SK-N-SH treated with all-trans-retinoic acid at 6 μM for 48 hours (cell line): Measurements from ENCODE around the gene SLC1A7.

Experiments
- ATAC-seq: fragments of 200-7000 bp; cut with Tn5 transposase; 3 replicates; pipeline ENCODE4 v1.9.1; 2020; ENCODE audit warnings: mild to moderate bottlenecking, moderate library complexity
- ARNTL ChIP-seq: fragments of 450-650 bp; formaldehyde crosslinking; IDR thresholded peaks from 2 replicates; pipeline ENCODE4 v1.5.0; 2020; ENCODE audit warnings: low read depth, mild to moderate bottlenecking, moderate library complexity, borderline replicate concordance
- BACH2 ChIP-seq: fragments of 250-450 bp; sonication (Bioruptor Pico); IDR thresholded peaks from 2 replicates; pipeline ENCODE4 v1.9.0; 2021; ENCODE audit warnings: mild to moderate bottlenecking, borderline replicate concordance
- CREB5 ChIP-seq: fragments of 250-450 bp; sonication (Bioruptor Pico); IDR thresholded peaks from 2 replicates; pipeline ENCODE4 v1.5.1; 2020; ENCODE audit warnings: low read depth, mild to moderate bottlenecking, moderate library complexity
- CSDC2 ChIP-seq: fragments of 250-450 bp; sonication (Bioruptor Pico); IDR thresholded peaks from 2 replicates; pipeline ENCODE4 v1.5.0; 2020; ENCODE audit warnings: mild to moderate bottlenecking, moderate library complexity
- ESRRG ChIP-seq: fragments of 250-450 bp; sonication (Bioruptor Pico); IDR thresholded peaks from 2 replicates; pipeline ENCODE4 v1.6.1; 2021; ENCODE audit warnings: mild to moderate bottlenecking
- GLIS3 ChIP-seq: fragments of 250-450 bp; sonication (Bioruptor Pico); IDR thresholded peaks from 2 replicates; pipeline ENCODE4 v1.5.0; 2020; ENCODE audit warnings: mild to moderate bottlenecking, moderate library complexity
- ISL1 ChIP-seq: fragments of 250-450 bp; sonication (Bioruptor Pico); IDR thresholded peaks from 2 replicates; pipeline ENCODE4 v2.1.2; 2022; ENCODE audit warnings: mild to moderate bottlenecking, moderate library complexity
- OSR1 ChIP-seq: fragments of 250-450 bp; sonication (Bioruptor Pico); IDR thresholded peaks from 2 replicates; pipeline ENCODE4 v1.8.0; 2022; ENCODE audit warnings: moderate library complexity, mild to moderate bottlenecking, inconsistent platforms
- PPARA ChIP-seq: fragments of 250-450 bp; sonication (Bioruptor Pico); IDR thresholded peaks from 2 replicates; pipeline ENCODE4 v1.5.0; 2020; ENCODE audit warnings: mild to moderate bottlenecking, borderline replicate concordance
- RARB ChIP-seq: fragments of 250-450 bp; sonication (Bioruptor Pico); IDR thresholded peaks from 2 replicates; pipeline ENCODE4 v1.8.0; 2021; ENCODE audit warnings: mild to moderate bottlenecking, moderate library complexity
- SNAI2 ChIP-seq: fragments of 250-450 bp; sonication (Bioruptor Pico); IDR thresholded peaks from 2 replicates; pipeline ENCODE4 v1.5.0; 2020; ENCODE audit warnings: mild to moderate bottlenecking, moderate library complexity
- TCF4 ChIP-seq: fragments of 250-450 bp; sonication (Bioruptor Pico); IDR thresholded peaks from 2 replicates; pipeline ENCODE4 v1.8.0; 2021; ENCODE audit warnings: mild to moderate bottlenecking, moderate library complexity, borderline replicate concordance
- TOX ChIP-seq: fragments of 250-450 bp; sonication (Bioruptor Pico); IDR thresholded peaks from 2 replicates; pipeline ENCODE4 v1.8.0; 2021; ENCODE audit warnings: mild to moderate bottlenecking, moderate library complexity, borderline replicate concordance
- ZC3H10 ChIP-seq: fragments of 250-450 bp; sonication (Bioruptor Pico); IDR thresholded peaks from 2 replicates; pipeline ENCODE4 v1.5.1; 2021; ENCODE audit warnings: mild to moderate bottlenecking, moderate library complexity
- ZFP3 ChIP-seq: fragments of 250-450 bp; sonication (Bioruptor Pico); IDR thresholded peaks from 2 replicates; pipeline ENCODE4 v1.5.0; 2020; ENCODE audit warnings: mild to moderate bottlenecking, moderate library complexity
- ZFP30 ChIP-seq: fragments of 450-650 bp; formaldehyde crosslinking; IDR thresholded peaks from 2 replicates; pipeline ENCODE4 v1.5.0; 2022; ENCODE audit warnings: mild to moderate bottlenecking, moderate library complexity
- ZNF565 ChIP-seq: fragments of 450-650 bp; formaldehyde crosslinking; conservative IDR thresholded peaks from 2 replicates; pipeline ENCODE4 v1.5.0; 2020; ENCODE audit warnings: low read depth, mild to moderate bottlenecking, moderate library complexity
- ZNF70 ChIP-seq: fragments of 450-650 bp; formaldehyde crosslinking; IDR thresholded peaks from 2 replicates; pipeline ENCODE4 v1.5.0; 2020; ENCODE audit warnings: mild to moderate bottlenecking, moderate library complexity
- ZNF8 ChIP-seq: fragments of 450-650 bp; formaldehyde crosslinking; IDR thresholded peaks from 2 replicates; pipeline ENCODE4 v1.5.0; 2020; ENCODE audit warnings: mild to moderate bottlenecking, moderate library complexity
- TF ChIP-seq, protein P1 (sequence below): fragments of 250-450 bp; sonication (Bioruptor Pico); IDR thresholded peaks from 2 replicates; pipeline ENCODE4 v1.5.0; 2020; ENCODE audit warnings: mild to moderate bottlenecking, moderate library complexity
- TF ChIP-seq, protein P2 (sequence below): fragments of 250-450 bp; sonication (Bioruptor Pico); IDR thresholded peaks from 2 replicates; pipeline ENCODE4 v1.8.0; 2020; ENCODE audit warnings: mild to moderate bottlenecking, moderate library complexity, borderline replicate concordance
- TF ChIP-seq, protein P3 (sequence below): fragments of 250-450 bp; sonication (Bioruptor Pico); IDR thresholded peaks from 2 replicates; pipeline ENCODE4 v1.5.1; 2021; ENCODE audit warnings: mild to moderate bottlenecking, moderate library complexity

The SLC1A7 gene

GRCh38 chr1:53080769-53081168 is 61.7 kb downstream of the SLC1A7 start:
- no peak for ATAC-seq

DNA sequence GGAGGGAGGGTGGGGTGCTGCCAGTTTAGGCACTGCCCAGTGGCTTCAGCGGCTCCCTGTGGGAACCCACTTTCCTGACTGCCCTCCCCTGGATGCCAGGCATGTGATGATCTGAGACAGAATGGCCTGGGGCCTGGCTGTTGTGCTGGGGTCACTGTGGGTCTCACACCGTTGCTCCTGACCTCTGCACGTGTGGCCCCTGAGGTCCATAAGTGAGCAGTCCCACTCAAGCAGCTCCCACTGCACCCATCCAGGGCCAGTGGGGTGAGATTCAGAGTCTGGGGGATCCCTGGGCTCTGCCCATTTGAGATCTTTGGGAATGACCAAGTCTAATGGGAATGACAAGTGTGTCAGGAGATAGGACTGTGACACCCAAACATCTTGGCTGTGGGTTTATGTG is 62.4 kb downstream of the SLC1A7 start:
- no peak for ATAC-seq
- TF ChIP-seq BACH2 (no peak), ISL1 (no peak), ZC3H10 (CRISPR knock-in tag) (no peak)

More at GRCh38 chr1:53080769-53081168, 61.7 kb downstream of the SLC1A7 start:
- TF ChIP-seq TCF4 (CRISPR knock-in tag) (no peak), ZFP3 (CRISPR knock-in tag) (no peak), ZNF8 (no peak), CREB5 (CRISPR knock-in tag) (no peak), SNAI2 (CRISPR knock-in tag) (no peak), ARNTL (CRISPR knock-in tag) (no peak), ZNF565 (CRISPR knock-in tag) (no peak), ZFP30 (no peak), ISL1 (no peak), ZNF70 (no peak), GLIS3 (CRISPR knock-in tag) (no peak), OSR1 (CRISPR knock-in tag) (no peak), BACH2 (no peak), ESRRG (CRISPR knock-in tag) (no peak), CSDC2 (CRISPR knock-in tag) (no peak), RARB (CRISPR knock-in tag) (no peak)
- TF ChIP-seq, protein P1, sequence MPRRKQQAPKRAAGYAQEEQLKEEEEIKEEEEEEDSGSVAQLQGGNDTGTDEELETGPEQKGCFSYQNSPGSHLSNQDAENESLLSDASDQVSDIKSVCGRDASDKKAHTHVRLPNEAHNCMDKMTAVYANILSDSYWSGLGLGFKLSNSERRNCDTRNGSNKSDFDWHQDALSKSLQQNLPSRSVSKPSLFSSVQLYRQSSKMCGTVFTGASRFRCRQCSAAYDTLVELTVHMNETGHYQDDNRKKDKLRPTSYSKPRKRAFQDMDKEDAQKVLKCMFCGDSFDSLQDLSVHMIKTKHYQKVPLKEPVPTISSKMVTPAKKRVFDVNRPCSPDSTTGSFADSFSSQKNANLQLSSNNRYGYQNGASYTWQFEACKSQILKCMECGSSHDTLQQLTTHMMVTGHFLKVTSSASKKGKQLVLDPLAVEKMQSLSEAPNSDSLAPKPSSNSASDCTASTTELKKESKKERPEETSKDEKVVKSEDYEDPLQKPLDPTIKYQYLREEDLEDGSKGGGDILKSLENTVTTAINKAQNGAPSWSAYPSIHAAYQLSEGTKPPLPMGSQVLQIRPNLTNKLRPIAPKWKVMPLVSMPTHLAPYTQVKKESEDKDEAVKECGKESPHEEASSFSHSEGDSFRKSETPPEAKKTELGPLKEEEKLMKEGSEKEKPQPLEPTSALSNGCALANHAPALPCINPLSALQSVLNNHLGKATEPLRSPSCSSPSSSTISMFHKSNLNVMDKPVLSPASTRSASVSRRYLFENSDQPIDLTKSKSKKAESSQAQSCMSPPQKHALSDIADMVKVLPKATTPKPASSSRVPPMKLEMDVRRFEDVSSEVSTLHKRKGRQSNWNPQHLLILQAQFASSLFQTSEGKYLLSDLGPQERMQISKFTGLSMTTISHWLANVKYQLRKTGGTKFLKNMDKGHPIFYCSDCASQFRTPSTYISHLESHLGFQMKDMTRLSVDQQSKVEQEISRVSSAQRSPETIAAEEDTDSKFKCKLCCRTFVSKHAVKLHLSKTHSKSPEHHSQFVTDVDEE (CRISPR knock-in tag): no peak
- TF ChIP-seq, protein P2, sequence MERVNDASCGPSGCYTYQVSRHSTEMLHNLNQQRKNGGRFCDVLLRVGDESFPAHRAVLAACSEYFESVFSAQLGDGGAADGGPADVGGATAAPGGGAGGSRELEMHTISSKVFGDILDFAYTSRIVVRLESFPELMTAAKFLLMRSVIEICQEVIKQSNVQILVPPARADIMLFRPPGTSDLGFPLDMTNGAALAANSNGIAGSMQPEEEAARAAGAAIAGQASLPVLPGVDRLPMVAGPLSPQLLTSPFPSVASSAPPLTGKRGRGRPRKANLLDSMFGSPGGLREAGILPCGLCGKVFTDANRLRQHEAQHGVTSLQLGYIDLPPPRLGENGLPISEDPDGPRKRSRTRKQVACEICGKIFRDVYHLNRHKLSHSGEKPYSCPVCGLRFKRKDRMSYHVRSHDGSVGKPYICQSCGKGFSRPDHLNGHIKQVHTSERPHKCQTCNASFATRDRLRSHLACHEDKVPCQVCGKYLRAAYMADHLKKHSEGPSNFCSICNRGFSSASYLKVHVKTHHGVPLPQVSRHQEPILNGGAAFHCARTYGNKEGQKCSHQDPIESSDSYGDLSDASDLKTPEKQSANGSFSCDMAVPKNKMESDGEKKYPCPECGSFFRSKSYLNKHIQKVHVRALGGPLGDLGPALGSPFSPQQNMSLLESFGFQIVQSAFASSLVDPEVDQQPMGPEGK (CRISPR knock-in tag): no peak
- TF ChIP-seq, protein P3, sequence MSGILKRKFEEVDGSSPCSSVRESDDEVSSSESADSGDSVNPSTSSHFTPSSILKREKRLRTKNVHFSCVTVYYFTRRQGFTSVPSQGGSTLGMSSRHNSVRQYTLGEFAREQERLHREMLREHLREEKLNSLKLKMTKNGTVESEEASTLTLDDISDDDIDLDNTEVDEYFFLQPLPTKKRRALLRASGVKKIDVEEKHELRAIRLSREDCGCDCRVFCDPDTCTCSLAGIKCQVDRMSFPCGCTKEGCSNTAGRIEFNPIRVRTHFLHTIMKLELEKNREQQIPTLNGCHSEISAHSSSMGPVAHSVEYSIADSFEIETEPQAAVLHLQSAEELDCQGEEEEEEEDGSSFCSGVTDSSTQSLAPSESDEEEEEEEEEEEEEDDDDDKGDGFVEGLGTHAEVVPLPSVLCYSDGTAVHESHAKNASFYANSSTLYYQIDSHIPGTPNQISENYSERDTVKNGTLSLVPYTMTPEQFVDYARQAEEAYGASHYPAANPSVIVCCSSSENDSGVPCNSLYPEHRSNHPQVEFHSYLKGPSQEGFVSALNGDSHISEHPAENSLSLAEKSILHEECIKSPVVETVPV (CRISPR knock-in tag): no peak

DNA sequence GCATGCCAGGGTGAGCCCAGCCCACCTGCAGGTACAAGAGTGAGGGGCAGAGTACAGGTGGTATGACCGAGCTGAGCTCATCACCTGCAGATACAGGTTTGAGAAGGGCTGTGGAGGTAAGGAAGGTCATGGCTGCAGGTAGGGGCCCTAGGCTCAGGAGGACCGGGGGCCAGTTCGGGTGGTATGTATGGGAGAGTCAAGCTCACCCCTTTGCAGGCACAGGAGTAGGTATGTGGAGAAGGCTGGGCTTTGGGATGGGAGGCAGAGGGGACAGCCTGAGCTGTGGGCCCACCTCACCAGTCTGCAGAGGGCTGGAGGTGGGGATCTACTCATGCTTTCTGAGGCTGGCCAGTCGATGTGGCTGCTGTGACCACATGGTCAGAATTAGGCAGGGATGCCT is 63.2 kb downstream of the SLC1A7 start:
- no peak for ATAC-seq

GRCh38 chr1:53078333-53079101 is 63.9 kb downstream of the SLC1A7 start:
- no peak for TF ChIP-seq BACH2
- no peak for TF ChIP-seq ISL1
- TF ChIP-seq ZNF70: no peak
- TF ChIP-seq, protein P3 (CRISPR knock-in tag): no peak
- TF ChIP-seq, protein P1 (CRISPR knock-in tag): no peak
- TF ChIP-seq OSR1 (CRISPR knock-in tag): no peak
- no peak for TF ChIP-seq PPARA (CRISPR knock-in tag)
- TF ChIP-seq ZNF8: no peak
- no peak for TF ChIP-seq ARNTL (CRISPR knock-in tag)
- no peak for TF ChIP-seq TCF4 (CRISPR knock-in tag)
- TF ChIP-seq TOX (CRISPR knock-in tag): no peak
- TF ChIP-seq CSDC2 (CRISPR knock-in tag): no peak
- no peak for TF ChIP-seq ESRRG (CRISPR knock-in tag)
- no peak for TF ChIP-seq GLIS3 (CRISPR knock-in tag)
- TF ChIP-seq ZFP30: no peak
- TF ChIP-seq RARB (CRISPR knock-in tag): no peak
- no peak for ATAC-seq

More for the DNA sequence above, 63.2 kb downstream of the SLC1A7 start:
- TF ChIP-seq ZNF8 (no peak), ZNF70 (no peak), BACH2 (no peak), ESRRG (CRISPR knock-in tag) (no peak), GLIS3 (CRISPR knock-in tag) (no peak), ZFP3 (CRISPR knock-in tag) (no peak)
